ENCODE measurements around the gene HIPK4.
A peak's percentile ranks its signal among the peaks of the same experiment; 100 is the strongest.

HIPK4 gene

DNA sequence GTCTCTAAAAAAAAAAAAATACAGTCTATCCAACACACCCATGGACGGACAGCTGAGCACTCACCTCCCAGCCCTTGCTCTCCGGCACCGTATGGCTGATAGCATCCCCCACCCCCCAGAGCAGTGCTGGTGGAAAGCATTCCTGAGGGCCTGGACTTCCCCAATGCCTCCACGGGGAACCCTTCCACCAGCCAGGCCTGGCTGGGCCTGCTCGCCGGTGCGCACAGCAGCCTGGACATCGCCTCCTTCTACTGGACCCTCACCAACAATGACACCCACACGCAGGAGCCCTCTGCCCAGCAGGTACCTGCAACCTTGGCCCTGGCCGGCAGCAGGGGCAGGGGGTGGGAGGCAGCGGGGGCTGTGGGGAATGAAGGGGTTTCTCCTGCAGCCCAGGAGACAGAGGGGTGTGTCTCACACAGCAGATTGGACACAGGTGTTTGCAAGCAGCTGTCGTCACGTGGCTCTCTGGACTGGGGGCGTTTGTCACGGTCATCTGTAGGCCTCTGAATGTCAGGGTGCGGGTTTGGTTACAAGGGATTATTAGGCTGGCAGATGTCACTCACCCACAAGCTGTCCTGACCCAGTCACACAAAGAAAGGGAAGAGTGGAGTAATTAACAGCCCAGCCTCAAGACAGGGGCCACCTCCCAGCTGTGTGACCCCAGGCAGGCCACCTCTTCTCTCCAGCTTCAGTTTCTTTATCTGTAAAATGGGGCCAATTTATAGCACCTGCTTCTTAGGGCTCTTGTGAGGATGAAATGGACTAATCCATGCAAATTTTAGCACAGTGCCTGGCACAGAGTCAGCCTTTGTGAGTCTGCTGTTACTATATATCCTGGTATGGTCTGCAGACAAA is 22.2 kb downstream of the HIPK4 start:
- DNase-seq (ENCODE audit: low spot score) = no peak

DNA sequence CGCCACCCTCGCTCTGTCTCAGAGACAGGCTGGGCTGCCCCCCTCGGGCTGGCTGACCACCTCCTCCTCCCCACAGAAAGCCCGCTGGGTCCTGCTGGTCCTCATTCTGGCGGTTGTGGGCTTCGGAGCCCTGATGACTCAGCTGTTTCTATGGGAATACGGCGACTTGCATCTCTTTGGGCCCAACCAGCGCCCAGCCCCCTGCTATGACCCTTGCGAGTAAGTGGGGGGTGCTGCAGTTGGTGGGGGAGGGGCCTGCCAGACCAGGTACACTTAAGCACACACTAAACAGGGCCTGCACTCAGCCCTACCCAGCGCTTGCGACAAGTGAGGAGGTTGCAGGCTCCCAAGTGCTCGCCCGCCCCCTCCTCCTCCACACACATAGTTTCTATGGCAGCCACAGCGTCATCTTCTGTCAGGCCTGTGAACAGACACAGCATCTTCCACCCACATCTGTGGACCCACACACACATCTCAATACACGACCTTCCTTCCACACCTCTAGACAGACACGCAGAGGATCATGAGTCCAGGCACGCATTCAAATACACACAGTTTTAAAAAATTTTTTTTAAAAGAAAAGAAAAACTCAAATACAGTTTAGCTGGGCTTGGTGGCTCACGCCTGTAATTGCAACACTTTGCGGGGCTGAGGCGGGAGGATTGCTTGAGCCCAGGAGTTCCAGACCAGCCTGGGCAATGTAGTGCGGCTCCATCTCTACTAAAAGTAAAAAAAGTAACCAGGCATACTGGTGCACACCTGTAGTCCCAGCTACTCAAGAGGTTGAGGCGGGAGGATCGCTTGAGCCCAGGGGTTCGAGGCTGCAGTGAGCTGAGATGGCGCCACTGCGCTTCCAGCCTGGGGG is 23.1 kb downstream of the HIPK4 start:
- no peak for DNase-seq (ENCODE audit: low spot score)

- peak; percentile 93 for DNase-seq (ENCODE audit: low spot score)
These were observed 24.2 kb downstream of the HIPK4 start for GRCh38 chr19:40365613-40366401.

GRCh38 chr19:40365010-40365409 is 25.0 kb downstream of the HIPK4 start:
- no peak for DNase-seq (ENCODE audit: low spot score)

- no peak for DNase-seq (ENCODE audit: low spot score)
These were observed 26.9 kb downstream of the HIPK4 start for GRCh38 chr19:40363069-40363468.

DNA sequence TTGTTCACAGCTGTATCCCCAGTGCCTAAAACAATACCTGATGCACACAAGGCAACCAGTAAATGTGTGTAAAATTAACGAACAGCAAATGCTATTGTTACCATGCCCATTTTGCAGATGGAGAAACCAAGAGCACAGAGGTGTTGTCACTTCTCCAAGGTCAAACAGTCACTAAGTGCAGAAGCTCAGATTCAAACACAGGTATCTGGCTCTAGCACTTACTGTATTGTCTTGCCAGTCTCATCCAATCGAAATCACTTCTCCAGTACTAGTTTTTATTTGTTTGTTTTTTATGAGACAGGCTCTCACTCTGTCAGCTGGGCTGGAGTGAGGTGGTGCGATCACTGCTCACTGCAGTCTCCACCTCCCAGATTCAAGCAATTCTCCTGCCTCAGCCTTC is 27.8 kb downstream of the HIPK4 start:
- no peak for DNase-seq (ENCODE audit: low spot score)

GRCh38 chr19:40360708-40361241 is 29.2 kb downstream of the HIPK4 start:
- no peak for DNase-seq (ENCODE audit: low spot score)

GRCh38 chr19:40360020-40360707 is 29.8 kb downstream of the HIPK4 start:
- no peak for DNase-seq (ENCODE audit: low spot score)

DNA sequence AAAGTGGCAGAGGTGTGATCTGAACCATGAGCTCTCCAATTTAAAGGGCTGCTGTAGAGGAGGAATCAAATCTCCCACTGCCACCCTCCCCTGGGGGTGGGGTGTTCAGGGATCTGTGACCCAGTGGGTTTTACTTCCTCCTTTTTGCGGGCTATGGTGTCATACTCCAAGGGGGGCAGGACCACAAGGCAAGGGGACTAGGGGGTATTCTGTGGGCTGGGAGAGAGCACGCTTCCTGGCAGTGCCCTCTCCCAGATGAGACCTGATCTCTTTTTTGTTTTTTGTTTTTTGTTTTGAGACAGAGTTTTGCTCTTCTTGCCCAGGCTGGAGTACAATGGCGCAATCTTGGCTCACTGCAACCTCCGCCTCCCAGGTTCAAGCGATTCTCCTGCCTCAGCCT is 31.2 kb downstream of the HIPK4 start:
- DNase-seq (ENCODE audit: low spot score) = no peak

DNA sequence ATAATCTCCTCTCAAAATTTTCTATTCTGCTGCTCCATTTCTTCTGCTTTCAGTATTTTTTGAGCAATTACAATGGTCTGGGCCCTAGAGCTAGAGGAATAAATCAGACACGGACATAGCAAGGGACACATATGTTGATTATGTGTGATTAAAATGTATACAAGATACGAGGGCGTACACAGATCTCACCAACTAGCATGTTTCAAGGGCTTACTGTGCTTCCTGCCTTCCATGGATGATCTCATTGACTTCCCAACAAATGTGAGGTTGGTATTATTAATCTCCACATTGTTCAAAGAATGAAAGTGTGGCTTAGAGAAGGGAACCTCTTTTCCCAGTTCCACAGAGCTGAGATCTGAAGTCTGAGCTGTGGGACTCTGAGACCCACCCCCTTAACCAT is 32.3 kb downstream of the HIPK4 start:
- DNase-seq (ENCODE audit: low spot score) = no peak

GRCh38 chr19:40356681-40357595 is 33.0 kb downstream of the HIPK4 start:
- no peak for DNase-seq (ENCODE audit: low spot score)

GRCh38 chr19:40355975-40356680 is 33.9 kb downstream of the HIPK4 start:
- DNase-seq (ENCODE audit: low spot score) = no peak

DNA sequence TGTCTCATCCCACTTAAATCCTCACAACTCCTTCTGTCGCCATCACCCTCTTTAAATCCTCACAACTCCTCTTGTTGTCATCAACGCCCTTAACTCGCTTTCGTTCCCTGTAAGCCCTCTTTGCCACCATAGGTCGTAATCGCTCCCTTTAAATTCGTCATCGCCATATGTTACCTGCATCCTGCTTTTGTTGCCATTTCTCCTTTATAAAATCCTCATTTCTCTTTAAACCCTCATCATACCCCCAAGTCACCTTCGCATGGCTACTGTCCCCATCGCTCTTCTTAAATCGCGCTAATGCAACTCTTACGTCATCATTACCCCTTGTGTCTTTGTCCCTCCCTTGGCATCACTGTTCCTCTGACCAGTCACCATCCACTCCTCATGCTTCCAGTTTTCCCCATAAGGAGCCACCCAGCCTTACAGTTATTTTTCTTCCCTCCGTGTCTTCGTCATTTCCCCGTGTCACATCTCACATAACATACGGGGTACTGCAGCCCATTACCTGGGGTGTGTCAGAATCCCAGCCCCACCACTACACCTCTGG is 40.9 kb downstream of the HIPK4 start:
- DNase-seq (ENCODE audit: low spot score) = peak; percentile 62

- peak; percentile 100 for DNase-seq (ENCODE audit: low spot score)
These were observed 41.7 kb downstream of the HIPK4 start, which contains the start of the genes C19orf47 and PLD3 for GRCh38 chr19:40348125-40348913. Gene C19orf47, minus strand, starts transcription at chr19:40348397. Its CDS starts 6,540 bp downstream, at chr19:40341857. Gene PLD3, plus strand, starts transcription at chr19:40348695. Its CDS starts 17,789 bp downstream, at chr19:40366484.

DNA sequence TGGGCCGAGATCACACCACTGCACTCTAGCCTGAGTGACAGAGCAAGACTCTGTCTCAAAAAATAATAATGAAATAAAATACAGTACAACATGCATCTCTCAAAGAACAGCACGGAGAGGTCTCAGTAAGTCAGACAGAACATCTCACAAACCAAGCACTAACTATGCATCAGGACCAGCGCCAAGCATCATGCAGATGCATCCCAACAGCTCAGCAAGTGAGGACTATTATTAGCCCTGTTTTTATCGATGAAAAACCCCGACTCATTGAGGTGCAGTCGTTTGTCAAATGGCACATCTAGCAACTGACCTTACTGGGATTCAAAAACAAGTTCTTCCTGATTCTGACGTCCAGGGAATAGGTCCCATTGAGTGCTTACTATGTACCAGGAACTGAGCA is 45.6 kb downstream of the HIPK4 start:
- DNase-seq (ENCODE audit: low spot score) = no peak

- DNase-seq (ENCODE audit: low spot score) = no peak
These were observed 47.2 kb downstream of the HIPK4 start for GRCh38 chr19:40342644-40343311.

- peak; percentile 22 for DNase-seq (ENCODE audit: low spot score)
These were observed 48.1 kb downstream of the HIPK4 start for GRCh38 chr19:40341601-40342482.
